GM12878 (cell line): ENCODE measurements around the gene ARHGEF7. TPM values are rescaled to one million over a fixed set of nuclear protein-coding genes. Genes with fewer than 3 reads are reported as not detected.
"Not testable (repeated sequence)": the region's sequence is repeated elsewhere in the genome, so short reads cannot be mapped to it uniquely, and the experiment has no call there.

Source experiments
- ATAC-seq: fragments of 200-7000 bp; cut with Tn5 transposase; 3 replicates; pipeline ENCODE4 v1.9.1; 2020; ENCODE audit warnings: mild to moderate bottlenecking, moderate library complexity
- BruUV-seq: library from RNA; stranded (reverse); fragments of 400-500 nt; replicated peaks from 2 replicates; lab custom pipeline; 2021; lab: Mats Ljungman, UMichigan
- CTCF ChIA-PET: fragments of 300-600 bp; sonication (Branson Sonifier 250); formaldehyde crosslinking; extraction: SDS; loops from one replicate; lab custom pipeline; 2021; ENCODE audit warnings: inconsistent platforms; lab: Yijun Ruan, JAX
- POLR2A ChIA-PET: fragments of 350-600 bp; formaldehyde crosslinking; extraction: SDS; loops from one replicate; lab custom pipeline; 2021; ENCODE audit warnings: inconsistent platforms; lab: Charles Lee
- RAD21 ChIA-PET: fragments of 300-600 bp; sonication (Branson Sonifier 250); formaldehyde crosslinking; loops from one replicate; lab custom pipeline; 2023; ENCODE audit warnings: antibody characterized with exemption; ENCODE audit not compliant: unreplicated experiment; lab: Charles Lee
- SMC1A ChIA-PET: fragments of 300-600 bp; sonication (Branson Sonifier 250); formaldehyde crosslinking; loops from one replicate; lab custom pipeline; 2023; ENCODE audit not compliant: unreplicated experiment, uncharacterized antibody; lab: Charles Lee
- DNase-seq: peaks from one replicate; pipeline ENCODE4 v3.0.0-alpha.2; 2011; ENCODE audit warnings: low read depth, low spot score
- FAIRE-seq: peaks from 3 replicates; lab custom pipeline; 2011; peaks lifted over from hg19 to GRCh38; lab: Jason Lieb, UNC
- H2AFZ ChIP-seq: 2 replicates; pipeline ENCODE4 v1.6.0; 2011; ENCODE audit warnings: low read depth, low read length, control low read depth; ENCODE audit not compliant: control insufficient read depth
- H3K27ac ChIP-seq: 2 replicates; pipeline ENCODE4 v1.5.1; 2011; ENCODE audit warnings: control low read depth; ENCODE audit not compliant: control insufficient read depth, insufficient read depth
- H3K27me3 ChIP-seq, 2 experiments: replicated peaks in 1 of 2; 2 replicates each; pipeline versions ENCODE4 v1.6.0 to v1.6.1; 2011; ENCODE audit warnings: low read length in 1 of 2; ENCODE audit not compliant: control insufficient read depth in 2 of 2, insufficient read depth in 2 of 2
- H3K36me3 ChIP-seq, 2 experiments: 2 replicates each; pipeline ENCODE4 v1.5.1; 2011; ENCODE audit warnings: low read length in 1 of 2; ENCODE audit not compliant: control insufficient read depth in 2 of 2, insufficient read depth in 2 of 2
- H3K4me1 ChIP-seq: 2 replicates; pipeline ENCODE4 v1.6.1; 2011; ENCODE audit warnings: mild to moderate bottlenecking, low read length, moderate library complexity, mixed read lengths; ENCODE audit not compliant: control insufficient read depth, insufficient read depth
- H3K4me2 ChIP-seq: 2 replicates; pipeline ENCODE4 v1.6.0; 2011; ENCODE audit warnings: control low read depth; ENCODE audit not compliant: control insufficient read depth, insufficient read depth
- H3K4me3 ChIP-seq: fragments of 200-600 bp; sonication (generic); 2 replicates; pipeline ENCODE4 v1.5.1; 2016
- H3K79me2 ChIP-seq: 2 replicates; pipeline ENCODE4 v1.6.0; 2011; ENCODE audit warnings: low read length; ENCODE audit not compliant: control insufficient read depth, insufficient read depth
- H3K9ac ChIP-seq: 2 replicates; pipeline ENCODE4 v1.8.0; 2011; ENCODE audit warnings: low read length, control low read depth, mixed read lengths; ENCODE audit not compliant: control insufficient read depth, insufficient read depth
- H3K9me3 ChIP-seq: replicated peaks from 3 replicates; pipeline ENCODE4 v1.5.1; 2011; ENCODE audit warnings: mild to moderate bottlenecking, low read length; ENCODE audit not compliant: control insufficient read depth, insufficient read depth
- H4K20me1 ChIP-seq: 2 replicates; pipeline ENCODE4 v1.6.0; 2011; ENCODE audit not compliant: control insufficient read depth, insufficient read depth
- WGBS: methylation state at CpG from one replicate; pipeline ENCODE4 v1.1.6; 2016; ENCODE audit warnings: low lambda C conversion rate; ENCODE audit not compliant: insufficient replicate concordance, insufficient coverage; ENCODE audit errors: missing lambda C conversion rate; 5-methylcytosine and 5-hydroxymethylcytosine counted together
- in situ Hi-C: fragments of 300-500 bp; cut with MboI; formaldehyde crosslinking; loops from 9 replicates; pipeline ENCODE4 v1.14.3; 2018; ENCODE audit warnings: mixed read lengths
- intact Hi-C: fragments of 100-400 bp; cut with micrococcal nuclease; formaldehyde crosslinking; loops from one replicate; pipeline ENCODE4 v1.14.2; 2022; ENCODE audit not compliant: unreplicated experiment
- polyA plus RNA-seq, 11 experiments: library from polyadenylated mRNA; depleted of rRNA in 4 of 11; unstranded in 6 of 11; stranded (reverse) in 5 of 11; fragments of >200 nt; fragmentation: Nextera tagmentation in 4 of 11; fragmentation: Illumina TruSeq in 1 of 11; extraction: Ambion mirVana in 4 of 11; extraction: Trizol in 1 of 11; gene quantifications; 1 replicate in 1 of 11; 2 replicates in 10 of 11; pipeline versions ENCODE4 v1.2.1 to v1.2.3, GENCODE V29; 2011 to 2016; ENCODE audit warnings: inconsistent platforms in 2 of 11, missing spikeins in 2 of 11, low read depth in 1 of 11
- total RNA-seq, 4 experiments: library from RNA; depleted of rRNA in 3 of 4; stranded (reverse); fragments of >200 nt in 3 of 4; fragmentation: Illumina TruSeq in 1 of 4; extraction: Trizol in 1 of 4; gene quantifications; 2 replicates each; pipeline versions ENCODE4 v1.2.1 to v1.2.3, GENCODE V29; 2013 to 2021

The ARHGEF7 gene
- total and polyA plus RNA-seq, 10 of the 15 experiments (the other 5 are each of a cell fraction or from before 2014, with no cell fraction given) = 4.7 to 65.5 (median 36.6) TPM

DNA sequence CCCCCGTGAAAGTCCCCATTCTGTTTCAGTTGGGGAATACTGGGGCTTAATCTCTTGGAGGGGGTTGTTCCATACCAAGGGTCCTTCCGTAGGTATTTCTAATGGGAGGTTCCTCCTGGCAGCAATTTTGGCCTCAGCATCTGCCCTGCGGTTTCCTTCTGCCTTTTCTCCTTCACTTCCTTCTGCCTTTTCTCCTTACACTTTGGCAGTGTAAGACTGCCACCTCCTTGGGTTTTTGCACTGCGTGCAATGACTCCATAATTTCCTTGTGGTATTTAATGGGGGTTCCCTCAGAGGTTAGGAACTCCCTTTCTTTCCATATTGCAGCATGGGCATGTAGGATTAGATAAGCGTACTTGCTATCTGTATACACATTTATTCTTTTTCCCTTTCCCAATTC lies 78.1 kb downstream of the ARHGEF7 start:
- intact Hi-C loops = not testable (repeated sequence)

DNA sequence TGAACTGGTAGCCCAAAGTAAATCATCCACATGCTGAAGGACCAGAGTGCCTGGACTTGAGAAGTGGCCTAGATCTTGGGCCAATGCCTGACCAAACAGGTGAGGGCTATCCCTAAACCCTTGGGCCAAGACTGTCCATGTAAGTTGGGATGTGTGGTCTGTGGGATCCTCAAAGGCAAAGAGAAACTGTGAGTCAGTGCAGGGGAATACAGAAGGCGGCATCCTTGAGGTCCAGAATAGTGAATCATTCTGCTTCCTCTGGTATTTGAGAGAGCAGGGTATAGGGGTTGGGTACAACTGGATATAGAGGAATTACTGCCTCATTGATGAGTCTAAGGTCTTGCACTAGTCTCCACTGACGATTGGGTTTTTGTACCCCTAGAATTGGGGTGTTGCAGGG lies 79.5 kb downstream of the ARHGEF7 start:
- H3K27me3 ChIP-seq, H2AFZ ChIP-seq, intact Hi-C loops, H3K36me3 ChIP-seq, RAD21 ChIA-PET, H3K4me3 ChIP-seq, ATAC-seq, H3K4me2 ChIP-seq, in situ Hi-C loops, H3K27ac ChIP-seq, H4K20me1 ChIP-seq, POLR2A ChIA-PET, CTCF ChIA-PET, H3K9ac ChIP-seq, H3K4me1 ChIP-seq, BruUV-seq, DNase-seq, FAIRE-seq, H3K9me3 ChIP-seq: not testable (repeated sequence)
- SMC1A ChIA-PET = interaction anchor here (1.7 kb wide), 1 partner anchor 20 kb away, joined by 3 read pairs; no protein-coding TSS in a partner anchor
- WGBS = 100% methylated on average over 2 of the region's 2 CpGs
- H3K79me2 ChIP-seq = peaks cover 69% of the 10 kb centered on the region

More for the DNA sequence above, 78.1 kb downstream of the ARHGEF7 start:
- FAIRE-seq, H4K20me1 ChIP-seq, H3K4me2 ChIP-seq, SMC1A ChIA-PET, CTCF ChIA-PET, H3K9ac ChIP-seq, RAD21 ChIA-PET, H3K27ac ChIP-seq, H3K36me3 ChIP-seq, BruUV-seq, POLR2A ChIA-PET, in situ Hi-C loops, H3K9me3 ChIP-seq, DNase-seq, ATAC-seq, H3K4me1 ChIP-seq, H3K27me3 ChIP-seq, H3K4me3 ChIP-seq, H2AFZ ChIP-seq: not testable (repeated sequence)
- peaks cover 71% of the 10 kb centered on the region for H3K79me2 ChIP-seq
- 81% methylated on average over 5 of the region's 5 CpGs for WGBS
